Measurements from ENCODE around the gene MIGA2. TPM values are rescaled to one million over a fixed set of nuclear protein-coding genes. Genes with fewer than 3 reads are reported as not detected.

Gene MIGA2
- total RNA-seq: 22.7 and 23.0 TPM in 2 replicates

DNA sequence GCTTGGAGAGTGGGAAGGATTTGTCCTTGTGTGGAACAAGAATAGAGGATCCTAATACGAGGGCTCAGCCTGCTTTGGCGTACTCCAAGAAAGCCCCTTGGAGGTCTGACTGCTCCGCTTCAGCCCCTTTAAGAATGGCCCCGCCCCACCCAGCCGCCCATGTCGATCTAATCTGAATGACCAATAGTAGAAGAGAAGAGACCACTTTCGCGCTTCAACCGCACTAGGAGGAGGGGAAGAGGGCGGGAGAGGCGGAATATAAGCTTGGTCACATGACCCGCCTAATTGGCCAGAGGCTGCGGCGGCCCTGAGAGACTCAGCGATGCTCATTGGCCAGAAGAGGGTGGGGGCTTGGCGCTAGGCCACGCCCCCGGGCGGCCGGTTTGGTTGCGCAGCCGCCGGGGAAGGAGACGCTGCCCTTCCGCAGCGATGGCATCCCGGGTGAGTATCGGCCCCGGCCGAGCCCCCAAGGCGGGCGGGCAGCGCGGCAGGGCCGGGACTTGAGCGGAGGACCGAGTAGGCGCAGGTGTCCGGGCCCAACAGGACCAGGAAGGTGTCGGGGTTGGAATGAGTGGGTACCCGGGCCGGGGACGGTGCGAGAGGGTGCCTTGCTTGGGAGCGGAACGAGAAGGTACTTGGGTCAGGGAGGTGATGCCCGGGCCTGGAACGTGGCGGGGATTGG is at the start of gene MIGA2:
MIGA2 (plus strand) TSS at position 386 of the 682 bp plus-strand sequence. CDS start 3,969 bp downstream, outside the sequence.

DNA sequence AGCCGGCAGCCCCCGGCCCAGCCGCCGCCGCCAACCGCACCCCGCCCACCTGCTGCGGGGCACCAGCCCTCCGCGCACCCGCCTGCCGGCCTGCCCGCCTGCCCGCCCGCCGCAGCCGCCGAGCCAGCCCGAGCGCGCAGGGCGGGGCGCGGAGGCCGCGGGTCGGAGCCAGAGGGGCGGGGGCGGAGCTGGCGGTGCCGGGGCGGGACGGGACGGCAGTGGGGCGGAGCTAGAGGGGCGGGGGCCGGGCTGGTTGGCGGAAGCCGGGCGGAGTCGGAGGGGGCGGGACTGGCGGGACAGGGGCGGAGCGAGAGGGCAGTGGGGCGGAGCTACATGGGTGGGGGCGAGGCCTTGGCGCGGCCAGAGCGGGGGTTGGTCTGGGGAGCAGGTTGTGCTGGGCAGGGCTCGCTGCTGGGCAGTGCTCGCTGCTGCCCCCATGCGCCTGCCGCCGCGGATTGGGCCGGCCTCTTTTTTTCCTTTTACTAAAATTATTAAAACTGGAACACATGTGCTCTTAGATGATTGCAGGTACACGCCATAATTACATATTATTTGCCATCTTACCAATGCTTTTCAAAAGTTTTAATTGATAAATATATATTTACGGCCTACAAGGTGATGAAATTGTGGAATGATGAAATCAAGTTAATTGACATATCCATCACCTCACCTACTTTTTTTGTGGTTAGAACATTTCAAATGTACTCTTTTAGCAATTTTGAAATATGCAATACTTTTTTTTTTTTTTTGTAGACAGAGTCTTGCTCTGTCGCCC is 8.0 kb upstream of the MIGA2 start, which contains the start of gene SH3GLB2:
SH3GLB2 (minus strand) TSS at position 140 of the 775 bp plus-strand sequence. CDS start 177 bp downstream, outside the sequence.

DNA sequence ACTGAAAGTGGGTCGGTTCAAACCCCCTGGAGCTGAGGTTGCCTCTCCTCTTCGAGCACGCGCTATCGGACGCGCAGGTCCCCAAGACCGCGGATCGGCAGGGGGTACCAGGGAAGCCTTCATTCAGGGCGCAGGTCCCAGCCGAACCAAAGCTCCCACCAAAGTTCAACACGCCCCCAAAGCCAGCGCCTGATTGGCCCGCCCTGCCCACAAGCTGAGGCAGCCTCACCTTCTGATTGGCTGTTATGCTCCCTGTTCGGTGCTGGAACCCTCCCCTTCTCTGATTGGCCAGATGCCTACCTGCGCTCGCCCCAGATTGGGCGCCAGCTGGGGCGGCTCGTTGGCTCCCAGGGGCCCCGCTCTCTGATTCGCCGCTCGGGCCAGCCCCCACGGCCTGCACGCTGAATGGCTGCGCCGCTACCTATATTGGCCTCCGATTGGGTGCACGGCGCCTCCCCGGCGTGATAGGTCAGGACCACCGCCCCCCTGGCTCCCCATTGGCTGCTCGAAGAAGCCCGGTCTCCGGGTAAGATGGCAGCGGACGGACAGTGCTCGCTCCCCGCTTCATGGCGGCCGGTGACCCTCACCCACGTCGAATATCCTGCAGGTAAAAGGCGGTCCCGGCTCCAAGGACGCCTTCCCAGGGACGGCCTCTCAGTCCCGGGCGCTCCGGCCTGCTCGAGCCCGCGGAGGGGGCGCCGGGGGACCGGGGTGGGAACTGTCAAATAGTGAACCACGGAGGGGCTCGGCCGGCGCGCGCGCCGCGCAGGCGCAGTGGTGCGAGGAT is 44.4 kb downstream of the MIGA2 start, which contains the start of gene DOLPP1:
DOLPP1 (plus strand) TSS at position 511 of the 787 bp plus-strand sequence; CDS start at position 532, 21 bp downstream.

GRCh38 chr9:129110740-129111527 is 74.5 kb downstream of the MIGA2 start, which contains the start of the genes CRAT and PTPA:
Gene CRAT (minus strand): TSS chr9:129110793. CDS start chr9:129110509, 284 bp downstream.
Gene PTPA (plus strand): TSS chr9:129111415. CDS start chr9:129111601, 186 bp downstream.

Other genes with a start within 250 kb of the MIGA2 start
- gene TBC1D13, start 249.4 kb upstream of the MIGA2 start, total RNA-seq: 6.8 and 10.2 TPM in 2 replicates
- 15.4 and 17.8 TPM in 2 replicates for gene ENDOG, start 218.1 kb upstream of the MIGA2 start, total RNA-seq
- 7.0 and 12.3 TPM in 2 replicates for gene SPOUT1, start 206.8 kb upstream of the MIGA2 start, total RNA-seq
- gene KYAT1, start 154.7 kb upstream of the MIGA2 start, total RNA-seq: 5.3 and 5.9 TPM in 2 replicates
- gene LRRC8A, start 154.5 kb upstream of the MIGA2 start, total RNA-seq: 19.9 and 30.4 TPM in 2 replicates
- 6.4 and 7.6 TPM in 2 replicates for gene PHYHD1, start 115.6 kb upstream of the MIGA2 start, total RNA-seq
- 28.7 and 40.1 TPM in 2 replicates for gene DOLK, start 89.0 kb upstream of the MIGA2 start, total RNA-seq
- 19.8 and 23.4 TPM in 2 replicates for gene NUP188, start 88.9 kb upstream of the MIGA2 start, total RNA-seq
- 25.3 and 29.2 TPM in 2 replicates for gene SH3GLB2, start 8.3 kb upstream of the MIGA2 start, total RNA-seq
- gene DOLPP1, start 44.5 kb downstream of the MIGA2 start, total RNA-seq: 5.7 and 6.9 TPM in 2 replicates
- 31.7 and 35.3 TPM in 2 replicates for gene CRAT, start 74.2 kb downstream of the MIGA2 start, total RNA-seq
- 103 and 129 TPM in 2 replicates for gene PTPA, start 74.8 kb downstream of the MIGA2 start, total RNA-seq
- gene IER5L, start 141.6 kb downstream of the MIGA2 start, total RNA-seq: 38.0 and 70.7 TPM in 2 replicates